Kidney epithelial cell (primary cell): ENCODE results near the gene IL5. TPM values are rescaled to one million over a fixed set of nuclear protein-coding genes. Genes with fewer than 3 reads are reported as not detected.
A peak's percentile ranks its signal among the peaks of the same experiment; 100 is the strongest.
"Not testable (repeated sequence)": the region's sequence is repeated elsewhere in the genome, so short reads cannot be mapped to it uniquely, and the experiment has no call there.

Experiments used
- DNase-seq: peaks from one replicate; pipeline ENCODE4 v3.0.0-alpha.2; 2010; ENCODE audit warnings: low read depth
- H3K27me3 ChIP-seq: 2 replicates; pipeline ENCODE4 v1.6.0; 2011; ENCODE audit warnings: low read length; ENCODE audit not compliant: control insufficient read depth, insufficient read depth
- H3K36me3 ChIP-seq: 2 replicates; pipeline ENCODE4 v1.5.1; 2011; ENCODE audit warnings: low read length; ENCODE audit not compliant: control insufficient read depth, insufficient read depth
- H3K4me3 ChIP-seq: 2 replicates; pipeline ENCODE4 v1.5.1; 2011; ENCODE audit warnings: low read depth, mild to moderate bottlenecking, control low read depth, low read length
- CTCF ChIP-seq: IDR thresholded peaks from 2 replicates; pipeline ENCODE4 v1.5.1; 2011; ENCODE audit warnings: mild to moderate bottlenecking, moderate library complexity, low read length, control low read depth, inconsistent platforms; ENCODE audit not compliant: insufficient read depth, poor library complexity, severe bottlenecking
- total RNA-seq: library from RNA; depleted of rRNA; stranded (reverse); fragments of >200 nt; gene quantifications from 2 replicates; pipeline ENCODE4 v1.2.3, GENCODE V29; 2015

Gene IL5
- total RNA-seq, 1 donor from 2014 or later: not detected

GRCh38 chr5:132576123-132576522 is 32.8 kb upstream of the IL5 start:
- no peak for DNase-seq
- Histone ChIP-seq H3K36me3 (no peaks in the 10 kb centered on the region), H3K4me3 (no peak overlapping the region), H3K27me3 (no peaks in the 10 kb centered on the region)
- TF ChIP-seq CTCF: no peak

GRCh38 chr5:132566657-132567056 is 23.3 kb upstream of the IL5 start:
- no peaks in the 10 kb centered on the region for H3K27me3 ChIP-seq
- no peak overlapping the region for H3K4me3 ChIP-seq
- no peaks in the 10 kb centered on the region for H3K36me3 ChIP-seq
- no peak for DNase-seq
- no peak for TF ChIP-seq CTCF

- not testable (repeated sequence) for H3K4me3 ChIP-seq, H3K36me3 ChIP-seq, DNase-seq, H3K27me3 ChIP-seq
Observed at GRCh38 chr5:132564555-132564954, 21.2 kb upstream of the IL5 start.

GRCh38 chr5:132561601-132562000 is 18.3 kb upstream of the IL5 start:
- no peak for DNase-seq
- no peak overlapping the region for H3K4me3 ChIP-seq
- H3K27me3 ChIP-seq: no peaks in the 10 kb centered on the region
- no peak for TF ChIP-seq CTCF
- H3K36me3 ChIP-seq: no peaks in the 10 kb centered on the region

GRCh38 chr5:132559383-132560060 is 16.2 kb upstream of the IL5 start:
- no peaks in the 10 kb centered on the region for H3K36me3 ChIP-seq
- TF ChIP-seq CTCF: no peak
- H3K27me3 ChIP-seq: no peaks in the 10 kb centered on the region
- no peak for DNase-seq
- H3K4me3 ChIP-seq: no peak overlapping the region

GRCh38 chr5:132557478-132558172 is 14.3 kb upstream of the IL5 start:
- no peaks in the 10 kb centered on the region for H3K27me3 ChIP-seq
- no peak for DNase-seq
- TF ChIP-seq CTCF: no peak
- peak overlapping the region; percentile 52 for H3K4me3 ChIP-seq
- no peaks in the 10 kb centered on the region for H3K36me3 ChIP-seq
